NT2/D1 (cell line): ENCODE data around the gene PRAC2.

ENCODE experiments used
- SUZ12 ChIP-seq: IDR thresholded peaks from 2 replicates; pipeline ENCODE4 v1.6.1; 2011; ENCODE audit not compliant: insufficient read length, insufficient read depth; ENCODE audit errors: extremely low read depth
- YY1 ChIP-seq: IDR thresholded peaks from 2 replicates; pipeline ENCODE4 v1.6.1; 2011; ENCODE audit not compliant: insufficient read length, insufficient read depth
- ZNF274 ChIP-seq: IDR thresholded peaks from 2 replicates; pipeline ENCODE4 v1.6.1; 2011; ENCODE audit warnings: mild to moderate bottlenecking, low read depth, low read length

DNA sequence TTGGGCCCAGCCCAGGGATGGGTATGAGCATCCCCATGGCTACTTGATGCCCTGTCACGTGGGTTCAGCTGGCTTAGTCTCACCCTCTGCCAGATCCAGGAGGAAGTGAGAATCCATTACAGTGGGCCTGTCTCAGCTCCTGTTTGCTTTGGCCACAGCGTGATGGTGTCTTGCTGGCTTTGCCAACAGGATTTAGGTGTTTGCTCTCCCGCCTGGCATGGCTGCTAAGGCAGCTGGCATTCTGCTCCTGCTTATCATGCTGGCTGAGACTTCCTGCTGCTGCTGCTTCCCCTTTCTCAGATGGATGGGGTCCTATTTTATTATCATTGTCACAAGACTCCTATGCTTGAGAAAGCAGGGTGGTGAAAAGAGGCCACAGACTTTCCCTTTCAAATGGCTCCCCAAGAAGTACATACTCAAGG lies 33.9 kb downstream of the PRAC2 start:
- TF ChIP-seq YY1, result no peak
- no peak for TF ChIP-seq ZNF274
- no peak for TF ChIP-seq SUZ12
